HepG2 (cell line): ENCODE data around the gene ZNF23. TPM values are rescaled to one million over a fixed set of nuclear protein-coding genes. Genes with fewer than 3 reads are reported as not detected.

Experiments used
- ATAC-seq: fragments of 200-7000 bp; cut with Tn5 transposase; 3 replicates; pipeline ENCODE4 v1.9.1; 2020; ENCODE audit warnings: mild to moderate bottlenecking, moderate library complexity
- BruUV-seq: library from RNA; stranded (reverse); fragments of 400-500 nt; replicated peaks from 2 replicates; lab custom pipeline; 2021; lab: Mats Ljungman, UMichigan
- CTCF ChIA-PET: fragments of 300-600 bp; formaldehyde crosslinking; extraction: SDS; loops from one replicate; lab custom pipeline; 2021; ENCODE audit warnings: low total read pairs, inconsistent platforms, low intra/inter-chr PET ratio; lab: Yijun Ruan, JAX
- POLR2A ChIA-PET: fragments of 350-600 bp; sonication (Branson Sonifier 250); formaldehyde crosslinking; loops from one replicate; lab custom pipeline; 2020; ENCODE audit warnings: antibody characterized with exemption, inconsistent platforms; lab: Yijun Ruan, JAX
- DNase-seq: peaks from one replicate; pipeline ENCODE4 v3.0.0-alpha.2; 2015; ENCODE audit warnings: low spot score
- FAIRE-seq: peaks from 3 replicates; lab custom pipeline; 2011; peaks lifted over from hg19 to GRCh38; lab: Jason Lieb, UNC
- H2AFZ ChIP-seq: one replicate; pipeline ENCODE4 v1.6.1; 2011; ENCODE audit warnings: low read length, inconsistent platforms
- H3K27ac ChIP-seq: fragments of 300-600 bp; 3 replicates; pipeline ENCODE4 v1.8.0; 2011; ENCODE audit warnings: mixed run types, mild to moderate bottlenecking, mixed read lengths, low read length, inconsistent platforms; ENCODE audit not compliant: insufficient read depth; ENCODE audit errors: extremely low read length
- H3K27me3 ChIP-seq, 2 experiments: fragments of 200-600 bp in 1 of 2; 2 replicates in 1 of 2; 3 replicates in 1 of 2; pipeline versions ENCODE4 v1.6.0 to v1.8.0; 2011; ENCODE audit warnings: low read length in 2 of 2, mild to moderate bottlenecking in 2 of 2, moderate library complexity in 2 of 2, inconsistent platforms in 1 of 2; ENCODE audit not compliant: insufficient read depth in 2 of 2, control insufficient read depth in 1 of 2
- H3K36me3 ChIP-seq, 2 experiments: fragments of 200-600 bp in 1 of 2; replicated peaks in 1 of 2; 2 replicates in 1 of 2; 3 replicates in 1 of 2; pipeline versions ENCODE4 v1.5.1 to v1.8.0; 2011; ENCODE audit warnings: low read length in 2 of 2, inconsistent platforms in 1 of 2; ENCODE audit not compliant: insufficient read depth in 2 of 2, control insufficient read depth in 1 of 2
- H3K4me1 ChIP-seq: 2 replicates; pipeline ENCODE4 v1.5.1; 2012; ENCODE audit warnings: low read length, inconsistent platforms; ENCODE audit not compliant: insufficient read depth
- H3K4me2 ChIP-seq: 2 replicates; pipeline ENCODE4 v1.6.0; 2011; ENCODE audit warnings: low read depth, low read length, inconsistent platforms
- H3K4me3 ChIP-seq, 3 experiments: fragments of 200-600 bp in 1 of 3; sonication (generic), shearing (Covaris generic) in 1 of 3; replicated peaks in 1 of 3; 2 replicates each; pipeline ENCODE4 v1.5.1; 2011 to 2016; ENCODE audit warnings: low read length in 3 of 3, inconsistent platforms in 2 of 3, low read depth in 2 of 3, mild to moderate bottlenecking in 2 of 3, control low read depth in 1 of 3, mixed read lengths in 1 of 3; ENCODE audit not compliant: insufficient read depth in 1 of 3
- H3K79me2 ChIP-seq: one replicate; pipeline ENCODE4 v1.6.1; 2011; ENCODE audit warnings: low read length, inconsistent platforms; ENCODE audit not compliant: insufficient read depth
- H3K9ac ChIP-seq: 2 replicates; pipeline ENCODE4 v1.6.0; 2011; ENCODE audit warnings: mild to moderate bottlenecking, low read depth, low read length, inconsistent platforms; ENCODE audit not compliant: insufficient read depth
- H3K9me3 ChIP-seq: 2 replicates; pipeline ENCODE4 v1.5.1; 2012; ENCODE audit warnings: mild to moderate bottlenecking, low read length
- H4K20me1 ChIP-seq: 2 replicates; pipeline ENCODE4 v1.6.0; 2011; ENCODE audit warnings: inconsistent platforms, mild to moderate bottlenecking, low read length, moderate library complexity; ENCODE audit not compliant: insufficient read depth
- AKNA ChIP-seq: sonication (generic); formaldehyde crosslinking; IDR thresholded peaks from 2 replicates; pipeline ENCODE4 v1.4.0; 2020; ENCODE audit warnings: missing genetic modification reagents, borderline replicate concordance
- ARNTL ChIP-seq: sonication (generic); formaldehyde crosslinking; IDR thresholded peaks from 2 replicates; pipeline ENCODE4 v1.4.0; 2020; ENCODE audit warnings: mild to moderate bottlenecking, missing genetic modification reagents
- DMAP1 ChIP-seq: IDR thresholded peaks from 2 replicates; pipeline ENCODE4 v1.6.1; 2016
- HNRNPK ChIP-seq: fragments of 200-400 bp; formaldehyde crosslinking; IDR thresholded peaks from 2 replicates; pipeline ENCODE4 v1.6.1; 2018; ENCODE audit warnings: low read length, low read depth, moderate library complexity, mild to moderate bottlenecking; ENCODE audit not compliant: poor library complexity, severe bottlenecking
- MED8 ChIP-seq: sonication (generic); formaldehyde crosslinking; IDR thresholded peaks from 2 replicates; pipeline ENCODE4 v1.8.1; 2023; ENCODE audit warnings: mild to moderate bottlenecking, missing genetic modification reagents; ENCODE audit not compliant: insufficient replicate concordance
- MEIS1 ChIP-seq: sonication (generic); formaldehyde crosslinking; IDR thresholded peaks from 2 replicates; pipeline ENCODE4 v1.9.0; 2021; ENCODE audit warnings: mild to moderate bottlenecking, missing genetic modification reagents, moderate library complexity, borderline replicate concordance
- RXRA ChIP-seq: sonication (generic); formaldehyde crosslinking; IDR thresholded peaks from 2 replicates; pipeline ENCODE4 v1.5.1; 2020; ENCODE audit warnings: missing genetic modification reagents
- TRIM24 ChIP-seq: sonication (generic); formaldehyde crosslinking; IDR thresholded peaks from 2 replicates; pipeline ENCODE4 v1.8.0; 2022; ENCODE audit warnings: mild to moderate bottlenecking, missing genetic modification reagents
- ZNF224 ChIP-seq: sonication (generic); formaldehyde crosslinking; IDR thresholded peaks from 2 replicates; pipeline ENCODE4 v1.5.0; 2020; ENCODE audit warnings: mild to moderate bottlenecking, missing genetic modification reagents
- ZNF746 ChIP-seq: sonication (generic); formaldehyde crosslinking; IDR thresholded peaks from 2 replicates; pipeline ENCODE4 v1.8.0; 2022; ENCODE audit warnings: mild to moderate bottlenecking, missing genetic modification reagents
- WGBS: methylation state at CpG from one replicate; pipeline ENCODE4 v1.1.6; 2017; ENCODE audit warnings: low lambda C conversion rate; 5-methylcytosine and 5-hydroxymethylcytosine counted together
- in situ Hi-C: cut with HindIII; loops from 2 replicates; pipeline ENCODE4 v1.10.0; 2017; ENCODE audit warnings: low pct_unique_long_range_greater_than_20kb; ENCODE audit not compliant: extremely low pct_ligation_motif_present
- intact Hi-C: fragments of 100-400 bp; cut with micrococcal nuclease; formaldehyde crosslinking; loops from one replicate; pipeline ENCODE4 v1.10.0; 2022; ENCODE audit not compliant: unreplicated experiment
- polyA plus RNA-seq, 8 experiments: library from polyadenylated mRNA; depleted of rRNA in 3 of 8; stranded (reverse) in 7 of 8; unstranded in 1 of 8; fragments of >200 nt; fragmentation: Illumina TruSeq in 4 of 8; extraction: Trizol in 4 of 8; gene quantifications; 2 replicates each; pipeline versions ENCODE4 v1.2.1 to v1.2.3, GENCODE V29; 2011 to 2016; ENCODE audit warnings: low read depth in 4 of 8, missing spikeins in 1 of 8, mixed read lengths in 1 of 8; ENCODE audit not compliant: insufficient read depth in 1 of 8
- total RNA-seq, 5 experiments: library from RNA; depleted of rRNA; stranded (reverse); fragments of >200 nt; fragmentation: Illumina TruSeq; extraction: Trizol; gene quantifications; 2 replicates each; pipeline ENCODE4 v1.2.3, GENCODE V29; 2016; ENCODE audit warnings: low read depth in 1 of 5
- TF ChIP-seq, protein P1 (sequence below): sonication (generic); formaldehyde crosslinking; IDR thresholded peaks from 2 replicates; pipeline ENCODE4 v1.5.0; 2020; ENCODE audit warnings: mild to moderate bottlenecking, missing genetic modification reagents, borderline replicate concordance

Gene ZNF23
- total and polyA plus RNA-seq, 2 of the 13 experiments (the other 11 are each of a cell fraction or from before 2014, with no cell fraction given) = 8.6 to 12.2 TPM

DNA sequence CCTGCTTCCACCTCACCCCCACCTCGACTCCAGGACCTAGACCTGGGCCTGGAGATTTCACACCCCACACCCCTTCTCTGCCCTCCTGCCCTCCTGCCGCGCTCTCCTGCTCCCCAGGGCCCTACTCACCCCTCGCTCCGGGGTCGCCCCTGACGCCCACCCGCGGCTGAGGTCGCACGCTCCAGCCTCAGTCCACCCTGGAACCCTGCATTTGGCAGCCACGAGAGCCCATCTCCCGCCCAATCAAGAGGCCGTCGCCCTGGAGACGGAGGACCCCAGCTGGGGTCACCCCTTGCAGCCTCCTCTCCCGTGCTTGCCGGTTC is 36.3 kb downstream of the ZNF23 start:
- Histone ChIP-seq H3K27me3 (peaks cover 4 to 27% of the 10 kb centered on the region in 2 experiments), H3K27ac (peak overlapping the region; percentile 41), H4K20me1 (no peaks in the 10 kb centered on the region), H3K36me3 (no peaks in the 10 kb centered on the region), H3K79me2 (no peaks in the 10 kb centered on the region), H3K9me3 (no peaks in the 10 kb centered on the region), H3K4me1 (peaks cover 30% of the 10 kb centered on the region), H2AFZ (no peak overlapping the region), H3K4me3 (peak overlapping the region; percentile 57 to 80 (median 59)), H3K4me2 (peak overlapping the region; percentile 83), H3K9ac (peak overlapping the region; percentile 35)
- WGBS = 16% methylated on average over 18 of the region's 18 CpGs
- BruUV-seq = no TSS peak
- ChIA-PET POLR2A (interaction anchor here (0.7 to 2.1 kb wide), 4 partner anchors 13 to 168 kb away, joined by 3 to 13 read pairs (median 4); partner anchors contain the start of gene ZNF23), CTCF (interaction anchor here (1.5 kb wide), 1 partner anchor 13 kb away, joined by 7 read pairs; no protein-coding TSS in a partner anchor)
- in situ Hi-C loops (no loop called here), intact Hi-C loops (loop anchor here (2.0 to 10.0 kb wide), 2 partner anchors 15 to 189 kb away; no protein-coding TSS in a partner anchor)
- ATAC-seq (no peak), DNase-seq (no peak), FAIRE-seq (no peak)
- TF ChIP-seq ZNF746 (CRISPR knock-in tag) (0 out of 2 replicates have a peak, but pooled peaks have one; percentile 34), ARNTL (CRISPR knock-in tag) (no peak), DMAP1 (CRISPR knock-in tag) (no peak), HNRNPK (peak; percentile 65), RXRA (CRISPR knock-in tag) (no peak), ZNF224 (CRISPR knock-in tag) (no peak), MED8 (CRISPR knock-in tag) (no peak), MEIS1 (no peak), AKNA (no peak), TRIM24 (CRISPR knock-in tag) (0 out of 2 replicates have a peak, but pooled peaks have one; percentile 6)
- TF ChIP-seq, protein P1, sequence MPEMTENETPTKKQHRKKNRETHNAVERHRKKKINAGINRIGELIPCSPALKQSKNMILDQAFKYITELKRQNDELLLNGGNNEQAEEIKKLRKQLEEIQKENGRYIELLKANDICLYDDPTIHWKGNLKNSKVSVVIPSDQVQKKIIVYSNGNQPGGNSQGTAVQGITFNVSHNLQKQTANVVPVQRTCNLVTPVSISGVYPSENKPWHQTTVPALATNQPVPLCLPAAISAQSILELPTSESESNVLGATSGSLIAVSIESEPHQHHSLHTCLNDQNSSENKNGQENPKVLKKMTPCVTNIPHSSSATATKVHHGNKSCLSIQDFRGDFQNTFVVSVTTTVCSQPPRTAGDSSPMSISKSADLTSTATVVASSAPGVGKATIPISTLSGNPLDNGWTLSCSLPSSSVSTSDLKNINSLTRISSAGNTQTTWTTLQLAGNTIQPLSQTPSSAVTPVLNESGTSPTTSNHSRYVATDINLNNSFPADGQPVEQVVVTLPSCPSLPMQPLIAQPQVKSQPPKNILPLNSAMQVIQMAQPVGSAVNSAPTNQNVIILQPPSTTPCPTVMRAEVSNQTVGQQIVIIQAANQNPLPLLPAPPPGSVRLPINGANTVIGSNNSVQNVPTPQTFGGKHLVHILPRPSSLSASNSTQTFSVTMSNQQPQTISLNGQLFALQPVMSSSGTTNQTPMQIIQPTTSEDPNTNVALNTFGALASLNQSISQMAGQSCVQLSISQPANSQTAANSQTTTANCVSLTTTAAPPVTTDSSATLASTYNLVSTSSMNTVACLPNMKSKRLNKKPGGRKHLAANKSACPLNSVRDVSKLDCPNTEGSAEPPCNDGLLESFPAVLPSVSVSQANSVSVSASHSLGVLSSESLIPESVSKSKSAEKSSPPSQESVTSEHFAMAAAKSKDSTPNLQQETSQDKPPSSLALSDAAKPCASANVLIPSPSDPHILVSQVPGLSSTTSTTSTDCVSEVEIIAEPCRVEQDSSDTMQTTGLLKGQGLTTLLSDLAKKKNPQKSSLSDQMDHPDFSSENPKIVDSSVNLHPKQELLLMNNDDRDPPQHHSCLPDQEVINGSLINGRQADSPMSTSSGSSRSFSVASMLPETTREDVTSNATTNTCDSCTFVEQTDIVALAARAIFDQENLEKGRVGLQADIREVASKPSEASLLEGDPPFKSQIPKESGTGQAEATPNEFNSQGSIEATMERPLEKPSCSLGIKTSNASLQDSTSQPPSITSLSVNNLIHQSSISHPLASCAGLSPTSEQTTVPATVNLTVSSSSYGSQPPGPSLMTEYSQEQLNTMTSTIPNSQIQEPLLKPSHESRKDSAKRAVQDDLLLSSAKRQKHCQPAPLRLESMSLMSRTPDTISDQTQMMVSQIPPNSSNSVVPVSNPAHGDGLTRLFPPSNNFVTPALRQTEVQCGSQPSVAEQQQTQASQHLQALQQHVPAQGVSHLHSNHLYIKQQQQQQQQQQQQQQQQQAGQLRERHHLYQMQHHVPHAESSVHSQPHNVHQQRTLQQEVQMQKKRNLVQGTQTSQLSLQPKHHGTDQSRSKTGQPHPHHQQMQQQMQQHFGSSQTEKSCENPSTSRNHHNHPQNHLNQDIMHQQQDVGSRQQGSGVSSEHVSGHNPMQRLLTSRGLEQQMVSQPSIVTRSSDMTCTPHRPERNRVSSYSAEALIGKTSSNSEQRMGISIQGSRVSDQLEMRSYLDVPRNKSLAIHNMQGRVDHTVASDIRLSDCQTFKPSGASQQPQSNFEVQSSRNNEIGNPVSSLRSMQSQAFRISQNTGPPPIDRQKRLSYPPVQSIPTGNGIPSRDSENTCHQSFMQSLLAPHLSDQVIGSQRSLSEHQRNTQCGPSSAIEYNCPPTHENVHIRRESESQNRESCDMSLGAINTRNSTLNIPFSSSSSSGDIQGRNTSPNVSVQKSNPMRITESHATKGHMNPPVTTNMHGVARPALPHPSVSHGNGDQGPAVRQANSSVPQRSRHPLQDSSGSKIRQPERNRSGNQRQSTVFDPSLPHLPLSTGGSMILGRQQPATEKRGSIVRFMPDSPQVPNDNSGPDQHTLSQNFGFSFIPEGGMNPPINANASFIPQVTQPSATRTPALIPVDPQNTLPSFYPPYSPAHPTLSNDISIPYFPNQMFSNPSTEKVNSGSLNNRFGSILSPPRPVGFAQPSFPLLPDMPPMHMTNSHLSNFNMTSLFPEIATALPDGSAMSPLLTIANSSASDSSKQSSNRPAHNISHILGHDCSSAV = 0 out of 2 replicates have a peak, but pooled peaks have one; percentile 14
